PC-9 (cell line): ENCODE results near the gene TSACC. TPM values are rescaled to one million over a fixed set of nuclear protein-coding genes. Genes with fewer than 3 reads are reported as not detected.

Experiments used
- Bru-seq: library from RNA; stranded (reverse); fragments of 400-500 nt; gene quantifications from one replicate; lab custom pipeline; 2021; lab: Mats Ljungman, UMichigan
- BruChase-seq, 2 experiments: library from RNA; stranded (reverse); fragments of 400-500 nt; gene quantifications; one replicate each; lab custom pipeline; 2021; lab: Mats Ljungman, UMichigan
- BruUV-seq: library from RNA; stranded (reverse); fragments of 400-500 nt; replicated peaks from 2 replicates; lab custom pipeline; 2021; lab: Mats Ljungman, UMichigan
- CTCF ChIA-PET: fragments of 300-600 bp; sonication (Branson Sonifier 250); formaldehyde crosslinking; loops from one replicate; lab custom pipeline; 2022; ENCODE audit warnings: antibody characterized with exemption; lab: Charles Lee
- POLR2A ChIA-PET: fragments of 300-600 bp; sonication (Branson Sonifier 250); formaldehyde crosslinking; loops from one replicate; lab custom pipeline; 2022; ENCODE audit warnings: antibody characterized with exemption; ENCODE audit not compliant: unreplicated experiment; lab: Charles Lee
- DNase-seq, 2 experiments: peaks; one replicate each; pipeline versions ENCODE4 v3.0.0 to v3.0.0-alpha.2; 2015 to 2022; ENCODE audit warnings: mixed read lengths in 1 of 2
- H2AFZ ChIP-seq: fragments of 200-600 bp; sonication (generic); 2 replicates; pipeline ENCODE4 v1.8.1; 2017; ENCODE audit warnings: antibody characterized with exemption
- H3F3A ChIP-seq: fragments of 200-600 bp; sonication (generic); 2 replicates; pipeline ENCODE4 v1.8.1; 2017; ENCODE audit warnings: antibody characterized with exemption, mild to moderate bottlenecking, low read depth; ENCODE audit not compliant: insufficient read depth
- H3K27ac ChIP-seq: fragments of 200-600 bp; sonication (generic); 2 replicates; pipeline ENCODE4 v1.6.1; 2016; ENCODE audit warnings: mixed run types
- H3K27me3 ChIP-seq: fragments of 200-600 bp; sonication (generic); 2 replicates; pipeline ENCODE4 v1.6.1; 2016; ENCODE audit warnings: low read depth, mixed run types; ENCODE audit not compliant: insufficient read depth
- H3K36me3 ChIP-seq: fragments of 200-600 bp; sonication (generic); 2 replicates; pipeline ENCODE4 v1.6.1; 2016; ENCODE audit warnings: low read depth, mixed run types
- H3K4me1 ChIP-seq: fragments of 200-600 bp; sonication (generic); replicated peaks from 2 replicates; pipeline ENCODE4 v1.6.1; 2016; ENCODE audit warnings: mixed run types; ENCODE audit not compliant: insufficient read depth
- H3K4me2 ChIP-seq: fragments of 200-600 bp; sonication (generic); 2 replicates; pipeline ENCODE4 v1.6.1; 2017; ENCODE audit warnings: mixed run types
- H3K4me3 ChIP-seq: fragments of 200-600 bp; sonication (generic); 2 replicates; pipeline ENCODE4 v1.6.1; 2016; ENCODE audit warnings: mixed run types
- H3K79me2 ChIP-seq: fragments of 200-600 bp; sonication (generic); 2 replicates; pipeline ENCODE4 v1.6.1; 2017; ENCODE audit warnings: low read depth, mixed run types
- H3K9me2 ChIP-seq: fragments of 200-600 bp; sonication (generic); 2 replicates; pipeline ENCODE4 v1.8.1; 2017; ENCODE audit warnings: mild to moderate bottlenecking; ENCODE audit not compliant: insufficient read depth
- H3K9me3 ChIP-seq: fragments of 200-600 bp; sonication (generic); 2 replicates; pipeline ENCODE4 v1.8.1; 2016; ENCODE audit warnings: low read depth; ENCODE audit not compliant: insufficient read depth
- H4K20me1 ChIP-seq: fragments of 200-600 bp; sonication (generic); 2 replicates; pipeline ENCODE4 v1.8.1; 2017; ENCODE audit not compliant: insufficient read depth
- CTCF ChIP-seq: fragments of 200-600 bp; sonication (generic); conservative IDR thresholded peaks from 2 replicates; pipeline ENCODE4 v1.6.1; 2017; ENCODE audit warnings: mixed run types, antibody characterized with exemption, mild to moderate bottlenecking, moderate library complexity
- EZH2 ChIP-seq: fragments of 200-600 bp; sonication (generic); IDR thresholded peaks from 2 replicates; pipeline ENCODE4 v1.8.0; 2017; ENCODE audit warnings: antibody characterized with exemption, low read depth
- intact Hi-C: fragments of 100-400 bp; cut with micrococcal nuclease; formaldehyde crosslinking; loops from one replicate; pipeline ENCODE4 v1.10.0; 2022; ENCODE audit not compliant: unreplicated experiment
- long read RNA-seq: library from polyadenylated mRNA; stranded (forward); transcript quantifications from one replicate; pipeline ENCODE4 v2.0.0, GENCODE V29; 2022
- total RNA-seq: library from RNA; stranded (reverse); gene quantifications from 2 replicates; pipeline ENCODE4 v1.2.3, GENCODE V29; 2021

The TSACC gene
- total RNA-seq (0.75 and 1.3 TPM in 2 replicates), Bru-seq, nascent RNA (percentile 34 among the genes with signal in this experiment), BruChase-seq, experiment 1, labeled RNA remaining after a 2-hour chase (percentile 24 among the genes with signal in this experiment), BruChase-seq, experiment 2, labeled RNA remaining after a 6-hour chase (percentile 20 among the genes with signal in this experiment)
- long read RNA-seq, partial matches to known transcripts = 0 of 14 reads
- long read RNA-seq, other reads (novel, unspliced or antisense) = 13 of 14 reads

- peaks cover 37% of the 10 kb centered on the region; the same call in 1 of the 2 replicates for H3F3A ChIP-seq
- H3K36me3 ChIP-seq = peaks cover 35% of the 10 kb centered on the region
- ChIA-PET POLR2A (interaction anchor here (1.2 kb wide), 1 partner anchor 119 kb away, joined by 4 read pairs; no protein-coding TSS in a partner anchor), CTCF (interaction anchor here (0.6 to 0.8 kb wide), 2 partner anchors 22 to 298 kb away, joined by 3 to 4 read pairs; no protein-coding TSS in a partner anchor)
- H3K9me3 ChIP-seq = no peaks in the 10 kb centered on the region
- peaks cover 45% of the 10 kb centered on the region for H3K79me2 ChIP-seq
- peak; percentile 97 to 99 for DNase-seq
- H3K27me3 ChIP-seq = no peaks in the 10 kb centered on the region
- peak within 1 kb of the TSS; percentile 100 for H3K4me3 ChIP-seq
- no TSS peak for BruUV-seq
- peak within 1 kb of the TSS; percentile 85 for H2AFZ ChIP-seq
- no peak; the same call in 1 of the 2 replicates for TF ChIP-seq CTCF
- no peak for TF ChIP-seq EZH2
- peaks cover 18% of the 10 kb centered on the region for H3K4me1 ChIP-seq
- H3K27ac ChIP-seq = peak within 1 kb of the TSS; percentile 63
- peaks cover 34% of the 10 kb centered on the region for H4K20me1 ChIP-seq
- intact Hi-C loops = no loop called here
- H3K4me2 ChIP-seq = peak within 1 kb of the TSS; percentile 97
- no peaks in the 10 kb centered on the region for H3K9me2 ChIP-seq
Measured at GRCh38 chr1:156338180-156338976, at the start of gene TSACC, which contains the start of gene CCT3. TSACC (plus strand) TSS chr1:156338526; CDS start chr1:156339758, 1,232 bp downstream. CCT3 (minus strand) TSS chr1:156338292; CDS start chr1:156338184, 108 bp downstream.

GRCh38 chr1:156289857-156290256 is 48.5 kb upstream of the TSACC start:
- CTCF ChIA-PET = no interaction called here
- H3K4me2 ChIP-seq = no peak overlapping the region
- peaks cover 9% of the 10 kb centered on the region; the same call in 1 of the 2 replicates for H3F3A ChIP-seq
- no peaks in the 10 kb centered on the region for H4K20me1 ChIP-seq
- no peak overlapping the region for H3K27ac ChIP-seq
- H3K4me1 ChIP-seq = peaks cover 7% of the 10 kb centered on the region
- DNase-seq = no peak
- POLR2A ChIA-PET = interaction anchor here (0.6 kb wide), 1 partner anchor 349 kb away, joined by 5 read pairs; no protein-coding TSS in a partner anchor
- BruUV-seq = no TSS peak
- no peaks in the 10 kb centered on the region for H3K27me3 ChIP-seq
- no peaks in the 10 kb centered on the region for H3K9me3 ChIP-seq
- intact Hi-C loops = no loop called here
- peaks cover 9% of the 10 kb centered on the region; the same call in 1 of the 2 replicates for H3K79me2 ChIP-seq
- H3K4me3 ChIP-seq = no peak overlapping the region
- H3K36me3 ChIP-seq = 0 out of 2 replicates have a peak, but pooled peaks cover 11% of the 10 kb centered on the region
- H2AFZ ChIP-seq = no peak overlapping the region
- no peaks in the 10 kb centered on the region for H3K9me2 ChIP-seq
- TF ChIP-seq CTCF (no peak), EZH2 (no peak)
